Measurements from ENCODE around the gene NEK4. TPM values are rescaled to one million over a fixed set of nuclear protein-coding genes. Genes with fewer than 3 reads are reported as not detected.
"Not testable (repeated sequence)": the region's sequence is repeated elsewhere in the genome, so short reads cannot be mapped to it uniquely, and the experiment has no call there.

NEK4 gene
- total RNA-seq, 1 experiment from 2014 or later: 36.2 TPM

DNA sequence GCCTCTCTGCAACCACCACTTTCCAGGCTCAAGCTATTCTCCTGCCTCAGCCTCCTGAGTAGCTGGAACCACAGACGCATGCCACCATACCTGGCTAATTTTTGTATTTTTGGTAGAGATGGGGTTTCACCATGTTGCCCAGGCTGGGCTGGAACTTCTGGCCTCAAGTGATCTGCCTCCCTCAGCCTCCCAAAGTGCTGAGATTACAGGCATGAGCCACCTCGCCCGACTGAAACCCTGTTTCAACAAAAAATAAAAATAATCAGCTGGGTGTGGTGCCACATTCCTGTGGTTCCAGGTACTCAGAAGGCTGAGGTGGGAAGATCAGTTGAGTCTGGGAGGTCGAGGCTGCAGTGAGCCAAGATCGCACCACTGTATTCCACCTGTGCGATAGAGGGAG, 5.7 kb upstream of the NEK4 start:
- CTCF ChIA-PET; BruUV-seq (replicated peaks); H3K9me3 ChIP-seq (ENCODE audit: control insufficient read depth in 1 of 2, insufficient read depth in 1 of 2, low read depth in 1 of 2, low read length in 2 of 2); H3K36me3 ChIP-seq (ENCODE audit: control insufficient read depth in 1 of 2, insufficient read depth in 2 of 2, low read length in 2 of 2); ATAC-seq; H3K9ac ChIP-seq (ENCODE audit: low read length); H3K79me2 ChIP-seq (ENCODE audit: insufficient read depth, low read length); H3K27ac ChIP-seq (ENCODE audit: low read depth, low read length); H4K20me1 ChIP-seq (ENCODE audit: insufficient read depth); H3K9me2 ChIP-seq (ENCODE audit: insufficient read depth); DNase-seq (ENCODE audit: low read depth, low spot score); RAD21 ChIA-PET (ENCODE audit: low non-redundant PET in 1 of 2, low total read pairs in 2 of 2, uncharacterized antibody in 2 of 2, unreplicated experiment in 2 of 2); intact Hi-C loops (cut with micrococcal nuclease); H3K4me3 ChIP-seq (replicated peaks in 1 of 2; ENCODE audit: low read depth in 1 of 2, low read length in 2 of 2); POLR2A ChIA-PET: not testable (repeated sequence)
- peak overlapping the region; percentile 32 for H2AFZ ChIP-seq (ENCODE audit: low read depth, low read length, poor library complexity, severe bottlenecking)
- H3K4me1 ChIP-seq (ENCODE audit: control insufficient read depth in 1 of 2, insufficient read depth in 2 of 2, low read length in 2 of 2): peaks cover 2 to 12% of the 10 kb centered on the region in 2 experiments; a peak in 3 of 4 replicates
- peaks cover 10% of the 10 kb centered on the region; the same call in 1 of the 2 replicates for H3K27me3 ChIP-seq (ENCODE audit: insufficient read depth, low read length)
- H3K4me2 ChIP-seq (ENCODE audit: low read length): peak overlapping the region; percentile 17; the same call in 1 of the 2 replicates

DNA sequence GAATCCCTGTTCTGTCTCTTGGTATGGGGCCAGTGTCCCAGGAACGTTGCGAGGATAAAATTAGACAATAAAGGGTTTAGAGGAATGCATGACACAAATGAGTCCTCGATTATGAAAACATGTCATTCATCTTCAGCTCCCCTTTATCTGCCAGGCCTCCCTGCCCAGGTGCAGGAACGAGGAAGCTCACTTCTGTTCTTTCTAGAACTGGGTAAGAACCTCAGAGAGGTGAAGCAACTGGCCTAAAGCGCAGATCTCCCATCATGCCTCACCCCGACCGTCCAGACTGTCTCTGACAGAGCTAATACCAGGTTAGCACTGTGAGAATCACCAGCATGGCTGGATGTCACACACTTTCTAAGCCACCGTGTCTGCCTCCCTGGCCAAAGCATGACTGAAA, 5.1 kb upstream of the NEK4 start:
- TF ChIP-seq EGR1 (IDR thresholded peaks at IDR 0.05; ENCODE audit: low read depth): no peak
- TF ChIP-seq ZFX (IDR thresholded peaks at IDR 0.05): no peak
- no peak for TF ChIP-seq POLR2AphosphoS5 (IDR thresholded peaks at IDR 0.05; ENCODE audit: low read depth, low read length)
- TF ChIP-seq YY1 (IDR thresholded peaks at IDR 0.05; ENCODE audit: extremely low read depth, insufficient replicate concordance, low read depth, low read length): no peak
- TF ChIP-seq, protein P1, sequence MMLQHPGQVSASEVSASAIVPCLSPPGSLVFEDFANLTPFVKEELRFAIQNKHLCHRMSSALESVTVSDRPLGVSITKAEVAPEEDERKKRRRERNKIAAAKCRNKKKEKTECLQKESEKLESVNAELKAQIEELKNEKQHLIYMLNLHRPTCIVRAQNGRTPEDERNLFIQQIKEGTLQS (IDR thresholded peaks at IDR 0.05): no peak
- no peak for TF ChIP-seq SIN3A (IDR thresholded peaks at IDR 0.05; ENCODE audit: low read depth)
- TF ChIP-seq EZH2phosphoT487 (IDR thresholded peaks at IDR 0.05; ENCODE audit: borderline replicate concordance): no peak
- TF ChIP-seq, protein P2, sequence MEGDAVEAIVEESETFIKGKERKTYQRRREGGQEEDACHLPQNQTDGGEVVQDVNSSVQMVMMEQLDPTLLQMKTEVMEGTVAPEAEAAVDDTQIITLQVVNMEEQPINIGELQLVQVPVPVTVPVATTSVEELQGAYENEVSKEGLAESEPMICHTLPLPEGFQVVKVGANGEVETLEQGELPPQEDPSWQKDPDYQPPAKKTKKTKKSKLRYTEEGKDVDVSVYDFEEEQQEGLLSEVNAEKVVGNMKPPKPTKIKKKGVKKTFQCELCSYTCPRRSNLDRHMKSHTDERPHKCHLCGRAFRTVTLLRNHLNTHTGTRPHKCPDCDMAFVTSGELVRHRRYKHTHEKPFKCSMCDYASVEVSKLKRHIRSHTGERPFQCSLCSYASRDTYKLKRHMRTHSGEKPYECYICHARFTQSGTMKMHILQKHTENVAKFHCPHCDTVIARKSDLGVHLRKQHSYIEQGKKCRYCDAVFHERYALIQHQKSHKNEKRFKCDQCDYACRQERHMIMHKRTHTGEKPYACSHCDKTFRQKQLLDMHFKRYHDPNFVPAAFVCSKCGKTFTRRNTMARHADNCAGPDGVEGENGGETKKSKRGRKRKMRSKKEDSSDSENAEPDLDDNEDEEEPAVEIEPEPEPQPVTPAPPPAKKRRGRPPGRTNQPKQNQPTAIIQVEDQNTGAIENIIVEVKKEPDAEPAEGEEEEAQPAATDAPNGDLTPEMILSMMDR (IDR thresholded peaks at IDR 0.05 in 2 of 3, conservative IDR thresholded peaks at IDR 0.05 in 1 of 3; ENCODE audit: borderline replicate concordance in 1 of 3, insufficient read depth in 1 of 3, low read depth in 2 of 3, low read length in 2 of 3): no peak
- TF ChIP-seq CEBPB (IDR thresholded peaks at IDR 0.05; ENCODE audit: low read depth): no peak
- no peak for TF ChIP-seq SP1 (IDR thresholded peaks at IDR 0.05; ENCODE audit: low read depth)
- TF ChIP-seq TCF7L2 (IDR thresholded peaks at IDR 0.05; ENCODE audit: borderline replicate concordance, extremely low read depth, insufficient read depth, insufficient read length): no peak
- TF ChIP-seq EZH2 (IDR thresholded peaks at IDR 0.05): no peak
- TF ChIP-seq, protein P3, sequence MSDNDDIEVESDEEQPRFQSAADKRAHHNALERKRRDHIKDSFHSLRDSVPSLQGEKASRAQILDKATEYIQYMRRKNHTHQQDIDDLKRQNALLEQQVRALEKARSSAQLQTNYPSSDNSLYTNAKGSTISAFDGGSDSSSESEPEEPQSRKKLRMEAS (IDR thresholded peaks at IDR 0.05): no peak
- TF ChIP-seq, protein P4, sequence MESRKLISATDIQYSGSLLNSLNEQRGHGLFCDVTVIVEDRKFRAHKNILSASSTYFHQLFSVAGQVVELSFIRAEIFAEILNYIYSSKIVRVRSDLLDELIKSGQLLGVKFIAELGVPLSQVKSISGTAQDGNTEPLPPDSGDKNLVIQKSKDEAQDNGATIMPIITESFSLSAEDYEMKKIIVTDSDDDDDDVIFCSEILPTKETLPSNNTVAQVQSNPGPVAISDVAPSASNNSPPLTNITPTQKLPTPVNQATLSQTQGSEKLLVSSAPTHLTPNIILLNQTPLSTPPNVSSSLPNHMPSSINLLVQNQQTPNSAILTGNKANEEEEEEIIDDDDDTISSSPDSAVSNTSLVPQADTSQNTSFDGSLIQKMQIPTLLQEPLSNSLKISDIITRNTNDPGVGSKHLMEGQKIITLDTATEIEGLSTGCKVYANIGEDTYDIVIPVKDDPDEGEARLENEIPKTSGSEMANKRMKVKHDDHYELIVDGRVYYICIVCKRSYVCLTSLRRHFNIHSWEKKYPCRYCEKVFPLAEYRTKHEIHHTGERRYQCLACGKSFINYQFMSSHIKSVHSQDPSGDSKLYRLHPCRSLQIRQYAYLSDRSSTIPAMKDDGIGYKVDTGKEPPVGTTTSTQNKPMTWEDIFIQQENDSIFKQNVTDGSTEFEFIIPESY (IDR thresholded peaks at IDR 0.05; ENCODE audit: extremely low read depth, insufficient replicate concordance, low read length): no peak
- no peak for TF ChIP-seq ZNF274 (IDR thresholded peaks at IDR 0.05; ENCODE audit: low read depth, low read length)
- peak overlapping the region; percentile 32 for H2AFZ ChIP-seq (ENCODE audit: low read depth, low read length, poor library complexity, severe bottlenecking)
- no peaks in the 10 kb centered on the region for H3K9me2 ChIP-seq (ENCODE audit: insufficient read depth)
- BruUV-seq (replicated peaks): no TSS peak
- no peaks in the 10 kb centered on the region for H3K79me2 ChIP-seq (ENCODE audit: insufficient read depth, low read length)
- H3K4me1 ChIP-seq (ENCODE audit: control insufficient read depth in 1 of 2, insufficient read depth in 2 of 2, low read length in 2 of 2): peaks cover 4 to 17% of the 10 kb centered on the region in 2 experiments; a peak in 3 of 4 replicates
- RAD21 ChIA-PET (ENCODE audit: low non-redundant PET in 1 of 2, low total read pairs in 2 of 2, uncharacterized antibody in 2 of 2, unreplicated experiment in 2 of 2): no interaction called here
- H3K27ac ChIP-seq (ENCODE audit: low read depth, low read length): no peak overlapping the region
- H3K4me3 ChIP-seq (replicated peaks in 1 of 2; ENCODE audit: low read depth in 1 of 2, low read length in 2 of 2): no peak overlapping the region
- H3K36me3 ChIP-seq (ENCODE audit: control insufficient read depth in 1 of 2, insufficient read depth in 2 of 2, low read length in 2 of 2): no peaks in the 10 kb centered on the region
- peaks cover 7% of the 10 kb centered on the region; the same call in 1 of the 2 replicates for H3K27me3 ChIP-seq (ENCODE audit: insufficient read depth, low read length)
- intact Hi-C loops (cut with micrococcal nuclease): no loop called here
- H3K4me2 ChIP-seq (ENCODE audit: low read length): no peak overlapping the region
- CTCF ChIA-PET: no interaction called here
- DNase-seq (ENCODE audit: low read depth, low spot score) (no peak), ATAC-seq (no peak)
- H3K9ac ChIP-seq (ENCODE audit: low read length): no peak overlapping the region
- H3K9me3 ChIP-seq (ENCODE audit: control insufficient read depth in 1 of 2, insufficient read depth in 1 of 2, low read depth in 1 of 2, low read length in 2 of 2): no peaks in the 10 kb centered on the region
- POLR2A ChIA-PET: no interaction called here
- no peaks in the 10 kb centered on the region for H4K20me1 ChIP-seq (ENCODE audit: insufficient read depth)
